ENCODE measurements around the gene LRRC61. TPM values are rescaled to one million over a fixed set of nuclear protein-coding genes. Genes with fewer than 3 reads are reported as not detected.

LRRC61 gene
- total RNA-seq, 6 experiments from 2014 or later, result not detected

GRCh38 chr7:150360363-150361058, 37.4 kb downstream of the LRRC61 start:
- H3K27ac Mint-ChIP-seq, result no peak overlapping the region
- H3K4me3 Mint-ChIP-seq, result no peak overlapping the region
- TF ChIP-seq, protein P1, sequence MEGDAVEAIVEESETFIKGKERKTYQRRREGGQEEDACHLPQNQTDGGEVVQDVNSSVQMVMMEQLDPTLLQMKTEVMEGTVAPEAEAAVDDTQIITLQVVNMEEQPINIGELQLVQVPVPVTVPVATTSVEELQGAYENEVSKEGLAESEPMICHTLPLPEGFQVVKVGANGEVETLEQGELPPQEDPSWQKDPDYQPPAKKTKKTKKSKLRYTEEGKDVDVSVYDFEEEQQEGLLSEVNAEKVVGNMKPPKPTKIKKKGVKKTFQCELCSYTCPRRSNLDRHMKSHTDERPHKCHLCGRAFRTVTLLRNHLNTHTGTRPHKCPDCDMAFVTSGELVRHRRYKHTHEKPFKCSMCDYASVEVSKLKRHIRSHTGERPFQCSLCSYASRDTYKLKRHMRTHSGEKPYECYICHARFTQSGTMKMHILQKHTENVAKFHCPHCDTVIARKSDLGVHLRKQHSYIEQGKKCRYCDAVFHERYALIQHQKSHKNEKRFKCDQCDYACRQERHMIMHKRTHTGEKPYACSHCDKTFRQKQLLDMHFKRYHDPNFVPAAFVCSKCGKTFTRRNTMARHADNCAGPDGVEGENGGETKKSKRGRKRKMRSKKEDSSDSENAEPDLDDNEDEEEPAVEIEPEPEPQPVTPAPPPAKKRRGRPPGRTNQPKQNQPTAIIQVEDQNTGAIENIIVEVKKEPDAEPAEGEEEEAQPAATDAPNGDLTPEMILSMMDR (IDR thresholded peaks at IDR 0.05), result no peak
- no peaks in the 10 kb centered on the region for H3K36me3 Mint-ChIP-seq (ENCODE audit: low read depth)
- DNase-seq, result no peak
- no peaks in the 10 kb centered on the region; the same call in 1 of the 2 replicates for H3K4me1 Mint-ChIP-seq (ENCODE audit: low read depth)
- no peaks in the 10 kb centered on the region; the same call in none of the 2 replicates for H3K27me3 Mint-ChIP-seq (ENCODE audit: insufficient read depth)
- no peaks in the 10 kb centered on the region for H3K9me3 Mint-ChIP-seq

GRCh38 chr7:150361402-150361801, 38.2 kb downstream of the LRRC61 start:
- H3K27ac Mint-ChIP-seq, result no peak overlapping the region
- TF ChIP-seq, protein P1 (IDR thresholded peaks at IDR 0.05), result no peak
- no peaks in the 10 kb centered on the region for H3K9me3 Mint-ChIP-seq
- H3K27me3 Mint-ChIP-seq (ENCODE audit: insufficient read depth), result no peaks in the 10 kb centered on the region; the same call in none of the 2 replicates
- no peak overlapping the region for H3K4me3 Mint-ChIP-seq
- DNase-seq, result no peak
- no peaks in the 10 kb centered on the region for H3K36me3 Mint-ChIP-seq (ENCODE audit: low read depth)
- no peaks in the 10 kb centered on the region for H3K4me1 Mint-ChIP-seq (ENCODE audit: low read depth)

DNA sequence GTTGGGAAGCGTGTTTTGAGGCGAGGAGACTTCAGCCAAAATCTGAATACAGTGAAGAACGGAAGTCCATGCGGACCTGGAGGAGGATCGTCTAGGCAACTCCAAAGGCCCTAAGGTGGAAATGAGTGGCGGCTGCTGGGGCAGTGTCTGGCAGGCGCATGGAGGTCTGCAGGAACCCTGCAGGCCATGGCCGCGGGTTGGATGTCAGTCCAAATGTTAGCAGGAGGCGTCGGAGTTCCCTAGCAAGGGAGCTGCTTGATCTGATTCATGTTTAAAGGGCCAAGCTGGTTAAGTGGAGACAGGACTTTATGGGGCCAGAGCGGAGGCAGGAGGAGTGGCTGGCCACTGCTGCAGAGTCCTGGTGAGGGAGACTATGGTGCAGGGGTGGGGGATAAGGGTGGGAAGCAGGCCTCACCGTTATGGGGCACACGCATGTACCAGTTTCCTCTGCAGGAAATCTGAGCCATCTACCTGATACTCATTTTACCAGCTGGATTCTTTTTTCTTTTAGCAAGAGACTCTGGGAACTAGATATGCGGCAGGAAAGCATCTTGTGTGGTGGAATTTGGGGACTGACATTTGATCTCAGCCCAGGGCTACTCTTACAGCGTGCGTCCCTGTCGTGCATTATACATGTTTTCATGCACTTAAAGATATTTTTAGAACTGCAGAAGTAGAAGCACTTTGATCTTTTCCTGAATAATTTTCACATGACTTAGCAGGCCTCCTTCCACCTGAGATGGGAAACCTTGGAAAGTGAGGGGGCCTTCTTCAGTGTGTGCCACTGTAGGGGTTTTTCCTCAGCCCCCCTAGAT, 38.9 kb downstream of the LRRC61 start:
- TF ChIP-seq, protein P1 (IDR thresholded peaks at IDR 0.05), result no peak
- no peak overlapping the region for H3K27ac Mint-ChIP-seq

GRCh38 chr7:150363370-150363769, 40.2 kb downstream of the LRRC61 start:
- Mint-ChIP-seq H3K4me1 (ENCODE audit: low read depth) (no peaks in the 10 kb centered on the region), H3K27me3 (ENCODE audit: insufficient read depth) (no peaks in the 10 kb centered on the region; the same call in none of the 2 replicates), H3K9me3 (no peaks in the 10 kb centered on the region), H3K4me3 (no peak overlapping the region), H3K36me3 (ENCODE audit: low read depth) (no peaks in the 10 kb centered on the region), H3K27ac (no peak overlapping the region)
- no peak for DNase-seq
- TF ChIP-seq, protein P1 (IDR thresholded peaks at IDR 0.05), result no peak

More for the DNA sequence above, 38.9 kb downstream of the LRRC61 start:
- no peaks in the 10 kb centered on the region for H3K4me1 Mint-ChIP-seq (ENCODE audit: low read depth)
- H3K36me3 Mint-ChIP-seq (ENCODE audit: low read depth), result no peaks in the 10 kb centered on the region
- H3K9me3 Mint-ChIP-seq, result no peaks in the 10 kb centered on the region
- no peak for DNase-seq
- H3K27me3 Mint-ChIP-seq (ENCODE audit: insufficient read depth), result no peaks in the 10 kb centered on the region; the same call in none of the 2 replicates
- H3K4me3 Mint-ChIP-seq, result no peak overlapping the region

DNA sequence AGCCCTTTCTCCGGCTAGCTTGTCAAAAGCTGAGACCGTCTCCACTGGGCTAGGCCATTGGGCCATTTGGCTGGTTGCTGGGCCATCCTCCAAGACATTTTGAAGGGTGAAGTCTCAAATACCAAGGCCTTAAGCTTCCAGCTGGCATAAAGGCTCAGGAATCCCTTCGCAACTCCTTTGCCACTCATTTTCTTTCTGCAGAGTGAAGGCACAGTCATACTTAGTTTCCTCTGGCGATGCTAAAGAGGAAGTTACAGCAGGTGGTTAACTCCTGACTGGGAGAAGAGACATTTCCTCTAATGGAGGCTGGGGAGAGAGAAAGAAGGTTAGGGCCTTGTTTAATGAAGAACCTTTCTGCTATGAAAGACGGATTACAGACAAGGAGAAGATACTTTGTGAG, 40.7 kb downstream of the LRRC61 start:
- TF ChIP-seq, protein P1 (IDR thresholded peaks at IDR 0.05), result no peak
- no peaks in the 10 kb centered on the region for H3K4me1 Mint-ChIP-seq (ENCODE audit: low read depth)
- H3K36me3 Mint-ChIP-seq (ENCODE audit: low read depth), result no peaks in the 10 kb centered on the region
- no peak overlapping the region for H3K4me3 Mint-ChIP-seq
- DNase-seq, result no peak
- H3K27ac Mint-ChIP-seq, result no peak overlapping the region
- H3K27me3 Mint-ChIP-seq (ENCODE audit: insufficient read depth), result peaks cover under 1% of the 10 kb centered on the region
- no peaks in the 10 kb centered on the region for H3K9me3 Mint-ChIP-seq
